8988T (cell line): ENCODE data around the gene SLC38A3.

ENCODE experiments used
- DNase-seq: peaks from one replicate; pipeline ENCODE4 v3.0.0; 2011

SLC38A3 gene

GRCh38 chr3:50169232-50169832 lies 35.7 kb upstream of the SLC38A3 start:
- no peak for DNase-seq

- no peak for DNase-seq
Observed at GRCh38 chr3:50169858-50170257, 35.2 kb upstream of the SLC38A3 start.

GRCh38 chr3:50170689-50171088 lies 34.4 kb upstream of the SLC38A3 start:
- DNase-seq: peak; percentile 69

GRCh38 chr3:50171540-50172301 lies 33.4 kb upstream of the SLC38A3 start:
- DNase-seq: no peak

- DNase-seq: no peak
Observed at GRCh38 chr3:50172626-50173220, 32.3 kb upstream of the SLC38A3 start.

- no peak for DNase-seq
Observed at GRCh38 chr3:50173685-50174516, 31.2 kb upstream of the SLC38A3 start.

- no peak for DNase-seq
Observed at GRCh38 chr3:50174517-50174895, 30.6 kb upstream of the SLC38A3 start.

GRCh38 chr3:50174947-50175524 lies 30.0 kb upstream of the SLC38A3 start:
- DNase-seq: no peak

GRCh38 chr3:50177346-50177745 lies 27.7 kb upstream of the SLC38A3 start:
- no peak for DNase-seq

GRCh38 chr3:50179710-50180109 lies 25.4 kb upstream of the SLC38A3 start:
- no peak for DNase-seq

GRCh38 chr3:50181985-50182384 lies 23.1 kb upstream of the SLC38A3 start:
- DNase-seq: no peak

GRCh38 chr3:50182533-50183099 lies 22.5 kb upstream of the SLC38A3 start:
- no peak for DNase-seq

- DNase-seq: no peak
Observed at GRCh38 chr3:50183755-50184154, 21.3 kb upstream of the SLC38A3 start.

GRCh38 chr3:50184242-50184978 lies 20.7 kb upstream of the SLC38A3 start:
- DNase-seq: no peak

GRCh38 chr3:50185230-50185629 lies 19.8 kb upstream of the SLC38A3 start:
- no peak for DNase-seq

GRCh38 chr3:50186096-50186495 lies 19.0 kb upstream of the SLC38A3 start:
- no peak for DNase-seq

- no peak for DNase-seq
Observed at GRCh38 chr3:50187750-50188149, 17.3 kb upstream of the SLC38A3 start.

- peak; percentile 87 for DNase-seq
Observed at GRCh38 chr3:50189274-50189673, 15.8 kb upstream of the SLC38A3 start.

- no peak for DNase-seq
Observed at GRCh38 chr3:50189989-50190388, 15.1 kb upstream of the SLC38A3 start.

GRCh38 chr3:50190936-50191660 lies 14.0 kb upstream of the SLC38A3 start, which contains the start of gene GNAT1:
Gene GNAT1, plus strand, starts transcription at chr3:50191610. Its CDS starts 116 bp downstream, at chr3:50191726.
- DNase-seq: no peak

GRCh38 chr3:50192124-50192523 lies 12.9 kb upstream of the SLC38A3 start:
- no peak for DNase-seq
